Epithelial cell of prostate (primary cell): Measurements from ENCODE around the gene TPM1.
A peak's percentile ranks its signal among the peaks of the same experiment; 100 is the strongest.
"Not testable (repeated sequence)": the region's sequence is repeated elsewhere in the genome, so short reads cannot be mapped to it uniquely, and the experiment has no call there.

Source experiments
- DNase-seq: peaks from one replicate; pipeline ENCODE4 v3.0.0-alpha.2; 2011; ENCODE audit warnings: low read depth, low spot score
- H3K27ac ChIP-seq: fragments of 450-650 bp; 2 replicates; pipeline ENCODE4 v1.5.1; 2017; ENCODE audit warnings: mild to moderate bottlenecking

TPM1 gene

GRCh38 chr15:63041974-63042876 is at the start of gene TPM1:
Gene TPM1 (plus strand): TSS chr15:63042747. CDS start chr15:63042830, 83 bp downstream.
- peak within 1 kb of the TSS; percentile 45 for H3K27ac ChIP-seq
- DNase-seq = no peak

- DNase-seq = no peak
- no peak overlapping the region for H3K27ac ChIP-seq
These were observed 49.5 kb upstream of the TPM1 start for GRCh38 chr15:62993066-62993465.

- H3K27ac ChIP-seq = not testable (repeated sequence)
These were observed 48.9 kb upstream of the TPM1 start for GRCh38 chr15:62993632-62994031.

GRCh38 chr15:62994439-62994838 is 48.1 kb upstream of the TPM1 start:
- H3K27ac ChIP-seq = no peak overlapping the region

More at GRCh38 chr15:62993632-62994031, 48.9 kb upstream of the TPM1 start:
- DNase-seq = not testable (repeated sequence)

GRCh38 chr15:62994975-62995681 is 47.4 kb upstream of the TPM1 start:
- DNase-seq = peak; percentile 14
- H3K27ac ChIP-seq = no peak overlapping the region

More at GRCh38 chr15:62994439-62994838, 48.1 kb upstream of the TPM1 start:
- no peak for DNase-seq

- no peak overlapping the region for H3K27ac ChIP-seq
- DNase-seq = no peak
These were observed 45.1 kb upstream of the TPM1 start for GRCh38 chr15:62997441-62997840.

GRCh38 chr15:62998262-62998890 is 44.2 kb upstream of the TPM1 start:
- no peak overlapping the region for H3K27ac ChIP-seq
- DNase-seq = no peak

- no peak for DNase-seq
- no peak overlapping the region for H3K27ac ChIP-seq
These were observed 43.4 kb upstream of the TPM1 start for GRCh38 chr15:62999178-62999577.

GRCh38 chr15:62999923-63000561 is 42.5 kb upstream of the TPM1 start:
- H3K27ac ChIP-seq = no peak overlapping the region
- DNase-seq = no peak

GRCh38 chr15:63000706-63001105 is 41.8 kb upstream of the TPM1 start:
- H3K27ac ChIP-seq = no peak overlapping the region
- no peak for DNase-seq

GRCh38 chr15:63004211-63004610 is 38.3 kb upstream of the TPM1 start:
- DNase-seq = no peak
- no peak overlapping the region for H3K27ac ChIP-seq

GRCh38 chr15:63006032-63006878 is 36.3 kb upstream of the TPM1 start:
- peak; percentile 8 for DNase-seq
- H3K27ac ChIP-seq = no peak overlapping the region

GRCh38 chr15:63008333-63009049 is 34.1 kb upstream of the TPM1 start:
- H3K27ac ChIP-seq = no peak overlapping the region
- DNase-seq = no peak

GRCh38 chr15:63010386-63010785 is 32.2 kb upstream of the TPM1 start:
- DNase-seq = no peak
- no peak overlapping the region for H3K27ac ChIP-seq

GRCh38 chr15:63010920-63011693 is 31.4 kb upstream of the TPM1 start:
- DNase-seq = no peak

GRCh38 chr15:63012444-63012843 is 30.1 kb upstream of the TPM1 start:
- DNase-seq = no peak
- H3K27ac ChIP-seq = no peak overlapping the region

More at GRCh38 chr15:63010920-63011693, 31.4 kb upstream of the TPM1 start:
- H3K27ac ChIP-seq = no peak overlapping the region

- DNase-seq = peak; percentile 16
- H3K27ac ChIP-seq = peak overlapping the region; percentile 27
These were observed 29.3 kb upstream of the TPM1 start for GRCh38 chr15:63013052-63013808.
